ENCODE measurements around the gene SHQ1. TPM values are rescaled to one million over a fixed set of nuclear protein-coding genes. Genes with fewer than 3 reads are reported as not detected.

Gene SHQ1
- total and polyA plus RNA-seq, 12 donors, result 7.2 to 26.4 (median 15.1) TPM

DNA sequence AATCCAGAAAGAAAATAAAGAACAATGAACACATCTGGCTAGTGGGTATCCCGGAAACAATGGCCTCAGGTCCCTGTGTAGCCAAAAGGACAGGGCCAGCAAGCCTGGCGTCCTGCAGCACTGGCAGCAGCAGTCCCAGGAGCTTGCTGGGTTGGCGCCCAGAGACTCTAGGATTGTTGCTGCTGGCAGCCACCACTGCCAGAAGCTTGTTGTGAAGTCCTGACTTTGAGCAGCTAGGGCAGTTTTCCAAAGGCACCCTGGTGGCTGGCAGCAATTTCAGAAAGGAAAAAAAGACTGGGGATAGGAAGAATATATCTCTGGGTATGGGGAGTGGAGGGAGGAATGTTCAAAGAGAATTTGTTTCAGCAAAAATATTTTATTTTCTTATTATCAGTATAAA, 11.3 kb downstream of the SHQ1 start:
- WGBS, 4 donors, result 56 to 72% (median 65%) methylated on average over 3 of the region's 3 CpGs
- TF ChIP-seq, protein P1, sequence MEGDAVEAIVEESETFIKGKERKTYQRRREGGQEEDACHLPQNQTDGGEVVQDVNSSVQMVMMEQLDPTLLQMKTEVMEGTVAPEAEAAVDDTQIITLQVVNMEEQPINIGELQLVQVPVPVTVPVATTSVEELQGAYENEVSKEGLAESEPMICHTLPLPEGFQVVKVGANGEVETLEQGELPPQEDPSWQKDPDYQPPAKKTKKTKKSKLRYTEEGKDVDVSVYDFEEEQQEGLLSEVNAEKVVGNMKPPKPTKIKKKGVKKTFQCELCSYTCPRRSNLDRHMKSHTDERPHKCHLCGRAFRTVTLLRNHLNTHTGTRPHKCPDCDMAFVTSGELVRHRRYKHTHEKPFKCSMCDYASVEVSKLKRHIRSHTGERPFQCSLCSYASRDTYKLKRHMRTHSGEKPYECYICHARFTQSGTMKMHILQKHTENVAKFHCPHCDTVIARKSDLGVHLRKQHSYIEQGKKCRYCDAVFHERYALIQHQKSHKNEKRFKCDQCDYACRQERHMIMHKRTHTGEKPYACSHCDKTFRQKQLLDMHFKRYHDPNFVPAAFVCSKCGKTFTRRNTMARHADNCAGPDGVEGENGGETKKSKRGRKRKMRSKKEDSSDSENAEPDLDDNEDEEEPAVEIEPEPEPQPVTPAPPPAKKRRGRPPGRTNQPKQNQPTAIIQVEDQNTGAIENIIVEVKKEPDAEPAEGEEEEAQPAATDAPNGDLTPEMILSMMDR (IDR thresholded peaks at IDR 0.05), result peak in 5 of 6 experiments; percentile 2 to 19 (median 14)
- no peak for TF ChIP-seq POLR2A (IDR thresholded peaks at IDR 0.05)
- Histone ChIP-seq H3K9me3 (replicated peaks in 1 of 3) (no peaks in the 10 kb centered on the region), H3K27me3 (no peaks in the 10 kb centered on the region), H3K27ac (no peak overlapping the region), H3K4me1 (replicated peaks in 1 of 2) (peaks cover 0 to 8% of the 10 kb centered on the region in 2 donors), H3K36me3 (replicated peaks in 1 of 2) (peaks cover 0 to 26% of the 10 kb centered on the region in 2 donors), H3K4me3 (no peak overlapping the region)
- DNase-seq, result peak; percentile 64 to 91 (median 83)
- intact Hi-C loops (cut with DNase I), result no loop called here

DNA sequence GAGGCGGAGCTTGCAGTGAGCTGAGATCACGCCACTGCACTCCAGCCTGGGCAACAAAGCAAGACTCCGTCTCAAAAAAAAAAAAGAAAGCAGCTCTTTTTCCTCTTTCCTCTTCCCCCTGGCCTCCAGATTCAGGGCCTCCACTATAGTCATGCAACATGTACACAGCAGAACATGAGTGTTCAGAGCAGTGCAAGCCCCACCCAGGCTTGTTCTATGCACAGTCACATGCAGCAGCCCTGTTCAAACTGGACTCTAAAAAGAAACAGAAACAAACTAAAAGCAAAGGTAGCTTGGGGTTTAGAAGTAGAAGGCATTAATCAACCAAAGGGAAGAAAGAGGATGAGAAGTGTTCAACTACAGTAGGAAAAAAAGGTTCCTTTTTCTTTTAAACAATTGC, 11.8 kb downstream of the SHQ1 start:
- TF ChIP-seq POLR2A (IDR thresholded peaks at IDR 0.05), result no peak
- H3K9me3 ChIP-seq (replicated peaks in 1 of 3), result no peaks in the 10 kb centered on the region
- DNase-seq, result no peak
- no peak overlapping the region for H3K4me3 ChIP-seq
- H3K27me3 ChIP-seq, result no peaks in the 10 kb centered on the region
- peaks cover 0 to 8% of the 10 kb centered on the region in 2 donors for H3K4me1 ChIP-seq (replicated peaks in 1 of 2)
- H3K27ac ChIP-seq, result no peak overlapping the region
- WGBS, 4 donors, result 89 to 97% (median 92%) methylated on average over 2 to 3 of the region's 3 CpGs
- H3K36me3 ChIP-seq (replicated peaks in 1 of 2), result peaks cover 0 to 23% of the 10 kb centered on the region in 2 donors
- intact Hi-C loops (cut with DNase I), result no loop called here

DNA sequence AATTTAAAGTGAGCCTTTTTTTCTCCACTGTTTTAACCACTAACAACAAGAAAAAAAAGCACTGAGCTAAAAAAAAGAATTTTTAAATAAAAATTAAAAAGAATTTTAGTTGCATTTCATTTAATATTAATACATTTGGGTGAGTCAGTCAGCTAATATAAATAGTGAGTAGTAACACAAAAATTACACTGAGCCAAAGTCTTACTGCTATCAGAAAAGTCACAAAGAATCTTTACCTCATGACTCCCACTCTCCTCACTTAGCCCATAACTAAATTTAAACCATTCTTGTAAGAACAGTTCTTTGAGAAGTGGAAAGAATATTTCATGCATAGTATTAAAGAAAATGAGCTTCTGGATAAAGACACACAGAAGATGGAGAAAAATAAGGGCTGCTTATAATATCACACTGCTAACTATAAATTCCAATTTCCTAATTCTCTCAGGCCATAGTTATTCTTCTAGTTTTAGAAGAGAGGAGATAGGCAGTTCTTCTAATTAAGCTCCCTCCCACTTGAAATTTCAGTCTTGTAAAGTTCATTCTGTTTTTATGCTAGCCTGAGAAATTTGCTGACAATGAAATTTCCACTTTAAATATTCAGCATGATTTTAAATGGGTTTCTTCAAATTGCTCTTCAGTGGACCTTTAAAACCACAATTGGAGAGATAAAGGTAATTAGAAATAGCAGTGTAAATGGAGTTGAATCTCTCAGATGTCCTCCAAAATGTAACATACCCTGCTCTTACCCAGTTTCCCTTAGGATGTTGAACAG, 17.6 kb downstream of the SHQ1 start:
- Histone ChIP-seq H3K27ac (no peak overlapping the region), H3K27me3 (no peaks in the 10 kb centered on the region), H3K4me1 (replicated peaks in 1 of 2) (no peaks in the 10 kb centered on the region), H3K36me3 (replicated peaks in 1 of 2) (peaks cover 0 to 8% of the 10 kb centered on the region in 2 donors), H3K4me3 (no peak overlapping the region), H3K9me3 (replicated peaks in 1 of 3) (no peaks in the 10 kb centered on the region)
- TF ChIP-seq, protein P1 (IDR thresholded peaks at IDR 0.05), result no peak
- no peak for TF ChIP-seq POLR2A (IDR thresholded peaks at IDR 0.05)
- intact Hi-C loops (cut with DNase I), result no loop called here
- DNase-seq, result no peak

DNA sequence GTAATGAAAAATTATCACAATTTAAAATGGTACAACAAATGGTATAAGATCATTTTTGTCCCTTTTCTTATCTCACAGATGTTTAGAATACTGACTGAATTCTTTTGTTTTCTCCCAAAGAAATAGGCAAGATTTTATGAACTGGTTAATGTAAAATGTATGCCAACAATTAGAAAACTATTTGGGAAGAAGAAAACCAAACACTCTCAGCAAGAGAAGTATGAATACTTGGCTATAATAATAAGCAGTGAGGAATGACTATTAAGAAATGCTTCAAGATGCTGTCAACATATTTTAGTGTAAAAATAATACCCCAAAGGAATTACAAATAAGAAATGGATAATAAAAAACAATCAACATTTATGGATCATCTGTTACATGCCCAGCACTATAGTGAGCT, 18.5 kb downstream of the SHQ1 start:
- TF ChIP-seq POLR2A (IDR thresholded peaks at IDR 0.05), result no peak
- TF ChIP-seq, protein P1 (IDR thresholded peaks at IDR 0.05), result no peak
- peaks cover 0 to 8% of the 10 kb centered on the region in 2 donors for H3K36me3 ChIP-seq (replicated peaks in 1 of 2)
- no peaks in the 10 kb centered on the region for H3K4me1 ChIP-seq (replicated peaks in 1 of 2)
- no peak overlapping the region for H3K4me3 ChIP-seq
- DNase-seq, result no peak
- no peaks in the 10 kb centered on the region for H3K9me3 ChIP-seq (replicated peaks in 1 of 3)
- H3K27ac ChIP-seq, result no peak overlapping the region
- H3K27me3 ChIP-seq, result no peaks in the 10 kb centered on the region
- intact Hi-C loops (cut with DNase I), result loop anchor here in 1 of 2 donors (10.0 kb wide), 1 partner anchor 875 kb away; no protein-coding TSS in a partner anchor
